H1 (cell line): ENCODE data around the gene RPS6KA2. TPM values are rescaled to one million over a fixed set of nuclear protein-coding genes. Genes with fewer than 3 reads are reported as not detected.

ENCODE experiments used
- CTCF ChIA-PET: fragments of 300-600 bp; sonication (Branson Sonifier 250); formaldehyde crosslinking; loops from one replicate; lab custom pipeline; 2021; ENCODE audit not compliant: partially characterized antibody; lab: Charles Lee
- POLR2A ChIA-PET: fragments of 300-600 bp; sonication (Branson Sonifier 250); formaldehyde crosslinking; loops from one replicate; lab custom pipeline; 2021; ENCODE audit warnings: inconsistent platforms; ENCODE audit not compliant: partially characterized antibody; lab: Charles Lee
- DNase-seq, 2 experiments: peaks; one replicate each; pipeline versions ENCODE4 v3.0.0 to v3.0.0-alpha.2; 2010 to 2022; ENCODE audit warnings: low spot score in 2 of 2, low read depth in 1 of 2, mixed read lengths in 1 of 2
- FAIRE-seq: peaks from 2 replicates; lab custom pipeline; 2011; peaks lifted over from hg19 to GRCh38; lab: Jason Lieb, UNC
- H2AFZ ChIP-seq: 2 replicates; pipeline ENCODE4 v1.8.1; 2012; ENCODE audit warnings: low read length, inconsistent platforms
- H2AK5ac ChIP-seq: 2 replicates; pipeline ENCODE4 v1.6.1; 2013; ENCODE audit warnings: low read depth, low read length
- H2BK120ac ChIP-seq: replicated peaks from 2 replicates; pipeline ENCODE3; 2013; ENCODE audit warnings: low read depth, low read length, inconsistent platforms
- H2BK12ac ChIP-seq: 2 replicates; pipeline ENCODE4 v1.6.1; 2013; ENCODE audit warnings: low read depth, low read length
- H2BK15ac ChIP-seq: 2 replicates; pipeline ENCODE4 v1.6.1; 2013; ENCODE audit warnings: low read length
- H2BK20ac ChIP-seq: 2 replicates; pipeline ENCODE4 v1.6.1; 2013; ENCODE audit warnings: low read length
- H2BK5ac ChIP-seq: 2 replicates; pipeline ENCODE4 v1.6.1; 2013; ENCODE audit warnings: low read depth, low read length
- H3K14ac ChIP-seq: 2 replicates; pipeline ENCODE4 v1.6.1; 2013; ENCODE audit warnings: inconsistent platforms; ENCODE audit not compliant: insufficient read length
- H3K18ac ChIP-seq: 2 replicates; pipeline ENCODE4 v1.6.1; 2013; ENCODE audit warnings: low read length; ENCODE audit errors: extremely low read depth
- H3K23ac ChIP-seq: 2 replicates; pipeline ENCODE4 v1.6.1; 2013; ENCODE audit warnings: inconsistent platforms; ENCODE audit not compliant: insufficient read length
- H3K23me2 ChIP-seq: 2 replicates; pipeline ENCODE4 v1.6.1; 2013; ENCODE audit warnings: low read depth, low read length
- H3K27ac ChIP-seq: 2 replicates; pipeline ENCODE4 v1.6.1; 2011; ENCODE audit warnings: low read depth, low read length, inconsistent platforms
- H3K27me3 ChIP-seq, 4 experiments: replicated peaks in 1 of 4; 1 replicate in 1 of 4; 2 replicates in 3 of 4; pipeline versions ENCODE4 v1.6.1 to v1.8.1; 2011 to 2013; ENCODE audit warnings: low read length in 3 of 4, mild to moderate bottlenecking in 3 of 4, inconsistent platforms in 2 of 4, mixed read lengths in 2 of 4, moderate library complexity in 1 of 4; ENCODE audit not compliant: control insufficient read depth in 3 of 4, insufficient read depth in 3 of 4; ENCODE audit errors: extremely low read depth in 1 of 4
- H3K36me3 ChIP-seq, 4 experiments: 2 replicates each; pipeline versions ENCODE4 v1.6.1 to v1.8.1; 2011 to 2013; ENCODE audit warnings: mild to moderate bottlenecking in 4 of 4, low read length in 3 of 4, moderate library complexity in 2 of 4, control low read depth in 1 of 4, inconsistent platforms in 1 of 4; ENCODE audit not compliant: insufficient read depth in 4 of 4, control insufficient read depth in 2 of 4
- H3K4ac ChIP-seq: replicated peaks from 2 replicates; pipeline ENCODE3; 2013; ENCODE audit warnings: low read length, low read depth, mixed read lengths, inconsistent platforms; ENCODE audit not compliant: insufficient read length
- H3K4me1 ChIP-seq, 4 experiments: replicated peaks in 1 of 4; 1 replicate in 1 of 4; 2 replicates in 3 of 4; pipeline versions ENCODE4 v1.6.1 to v1.8.1; 2011 to 2013; ENCODE audit warnings: low read length in 3 of 4, inconsistent platforms in 2 of 4, mixed read lengths in 1 of 4; ENCODE audit not compliant: insufficient read depth in 4 of 4, control insufficient read depth in 3 of 4
- H3K4me2 ChIP-seq, 2 experiments: 2 replicates each; pipeline versions ENCODE4 v1.6.1 to v1.8.1; 2011 to 2013; ENCODE audit warnings: low read depth in 2 of 2, low read length in 2 of 2, control low read depth in 1 of 2, inconsistent platforms in 1 of 2, mild to moderate bottlenecking in 1 of 2; ENCODE audit not compliant: insufficient read depth in 1 of 2
- H3K4me3 ChIP-seq, 4 experiments: fragments of 200-600, 300-600 bp in 1 of 4; sonication (generic), shearing (Covaris generic), sonication (Bioruptor Twin) in 1 of 4; 2 replicates each; pipeline versions ENCODE4 v1.5.1 to v1.8.1; 2011 to 2016; ENCODE audit warnings: low read length in 4 of 4, low read depth in 3 of 4, control low read depth in 2 of 4, inconsistent platforms in 2 of 4, mild to moderate bottlenecking in 2 of 4, mixed read lengths in 1 of 4, moderate library complexity in 1 of 4; ENCODE audit not compliant: insufficient read depth in 2 of 4; ENCODE audit errors: extremely low read depth in 1 of 4
- H3K56ac ChIP-seq: replicated peaks from 2 replicates; pipeline ENCODE3; 2013; ENCODE audit warnings: low read depth, mild to moderate bottlenecking, mixed read lengths, low read length, inconsistent platforms; ENCODE audit not compliant: insufficient read length
- H3K79me1 ChIP-seq: 2 replicates; pipeline ENCODE4 v1.6.1; 2013; ENCODE audit warnings: low read depth, low read length, control low read depth
- H3K79me2 ChIP-seq, 2 experiments: 2 replicates each; pipeline versions ENCODE4 v1.6.1 to v1.8.1; 2012 to 2013; ENCODE audit warnings: low read length in 2 of 2, mild to moderate bottlenecking in 2 of 2, inconsistent platforms in 1 of 2; ENCODE audit not compliant: insufficient read depth in 2 of 2, control insufficient read depth in 1 of 2
- H3K9ac ChIP-seq, 4 experiments: replicated peaks in 1 of 4; 1 replicate in 1 of 4; 2 replicates in 3 of 4; pipeline versions ENCODE4 v1.6.1 to v1.8.1; 2011 to 2013; ENCODE audit warnings: low read depth in 3 of 4, low read length in 3 of 4, control low read depth in 2 of 4, mild to moderate bottlenecking in 2 of 4, moderate library complexity in 2 of 4, inconsistent platforms in 1 of 4; ENCODE audit errors: extremely low read depth in 1 of 4
- H3K9me3 ChIP-seq, 2 experiments: 2 replicates each; pipeline versions ENCODE4 v1.6.1 to v1.8.1; 2012 to 2013; ENCODE audit warnings: mild to moderate bottlenecking in 2 of 2, moderate library complexity in 2 of 2, control low read depth in 1 of 2, inconsistent platforms in 1 of 2, low read depth in 1 of 2, low read length in 1 of 2, mixed read lengths in 1 of 2; ENCODE audit not compliant: insufficient read depth in 2 of 2
- H4K20me1 ChIP-seq, 2 experiments: replicated peaks in 1 of 2; 2 replicates each; pipeline versions ENCODE3 to v1.8.1; 2011 to 2013; ENCODE audit warnings: inconsistent platforms in 2 of 2, low read length in 2 of 2, mild to moderate bottlenecking in 1 of 2; ENCODE audit not compliant: insufficient read depth in 2 of 2, control insufficient read depth in 1 of 2
- H4K5ac ChIP-seq: 2 replicates; pipeline ENCODE4 v1.6.1; 2013; ENCODE audit warnings: low read length, low read depth, mixed read lengths, inconsistent platforms; ENCODE audit not compliant: insufficient read length
- H4K8ac ChIP-seq: 2 replicates; pipeline ENCODE4 v1.8.0; 2013; ENCODE audit warnings: mild to moderate bottlenecking, moderate library complexity, low read length, inconsistent platforms; ENCODE audit not compliant: insufficient read depth; ENCODE audit errors: extremely low read depth
- H4K91ac ChIP-seq: replicated peaks from 2 replicates; pipeline ENCODE3; 2013; ENCODE audit warnings: low read length, mixed read lengths, inconsistent platforms; ENCODE audit not compliant: insufficient read length
- BACH1 ChIP-seq: IDR thresholded peaks from 2 replicates; pipeline ENCODE4 v1.6.1; 2012; ENCODE audit warnings: low read length, improper control_type of control experiment
- CBX5 ChIP-seq: fragments of 300-800, 300-1000 bp; sonication (generic); IDR thresholded peaks from 2 replicates; pipeline ENCODE4 v1.7.1; 2016; ENCODE audit warnings: antibody characterized with exemption, low read length, low read depth
- CBX8 ChIP-seq: fragments of 300-800, 300-1000 bp; sonication (generic); IDR thresholded peaks from 2 replicates; pipeline ENCODE4 v1.7.1; 2016; ENCODE audit warnings: low read depth, low read length, borderline replicate concordance
- CEBPB ChIP-seq: IDR thresholded peaks from 2 replicates; pipeline ENCODE4 v1.6.1; 2012; ENCODE audit warnings: low read depth, low read length
- E2F6 ChIP-seq: IDR thresholded peaks from 2 replicates; pipeline ENCODE4 v1.6.1; 2012; ENCODE audit warnings: inconsistent platforms
- KDM4A ChIP-seq: IDR thresholded peaks from one replicate; pipeline ENCODE4 v1.7.1; 2012; ENCODE audit warnings: low read depth, mild to moderate bottlenecking, moderate library complexity, low read length, inconsistent platforms; ENCODE audit not compliant: severe bottlenecking
- KDM5A ChIP-seq: fragments of 200-600 bp; IDR thresholded peaks from 2 replicates; pipeline ENCODE4 v1.7.1; 2012; ENCODE audit warnings: mild to moderate bottlenecking, low read length, inconsistent platforms, mixed read lengths
- RXRA ChIP-seq: IDR thresholded peaks from 2 replicates; pipeline ENCODE4 v1.6.1; 2011; ENCODE audit warnings: low read depth, mild to moderate bottlenecking, low read length, moderate library complexity; ENCODE audit not compliant: insufficient read depth
- SIRT6 ChIP-seq: IDR thresholded peaks from one replicate; pipeline ENCODE4 v1.7.1; 2012; ENCODE audit warnings: low read length, inconsistent platforms
- TEAD4 ChIP-seq: IDR thresholded peaks from 2 replicates; pipeline ENCODE4 v1.6.1; 2012; ENCODE audit warnings: low read depth, low read length, inconsistent platforms, mixed read lengths
- ZNF274 ChIP-seq: IDR thresholded peaks from 2 replicates; pipeline ENCODE4 v1.7.0; 2012; ENCODE audit warnings: low read length, borderline replicate concordance; ENCODE audit errors: extremely low read depth
- WGBS, 2 experiments: shearing (Covaris generic) in 1 of 2; methylation state at CpG; one replicate each; pipeline versions ENCODE4 v1.1.6 to v1.1.7; 2013 to 2015; ENCODE audit warnings: low lambda C conversion rate in 2 of 2, mixed read lengths in 2 of 2, inconsistent platforms in 1 of 2, low coverage in 1 of 2, missing lambda C conversion rate in 1 of 2; ENCODE audit not compliant: insufficient replicate concordance in 2 of 2, insufficient coverage in 1 of 2, insufficient read length in 1 of 2; ENCODE audit errors: extremely low coverage in 1 of 2, missing lambda C conversion rate in 1 of 2; 5-methylcytosine and 5-hydroxymethylcytosine counted together
- polyA plus RNA-seq, 7 experiments: library from polyadenylated mRNA; depleted of rRNA in 3 of 7; stranded (reverse) in 5 of 7; unstranded in 2 of 7; fragments of >200 nt in 5 of 7; fragments of 200-250 nt in 2 of 7; gene quantifications; 1 replicate in 5 of 7; 2 replicates in 1 of 7; 4 replicates in 1 of 7; pipeline versions ENCODE4 v1.2.1 to v1.2.3, GENCODE V29; 2011 to 2013; ENCODE audit warnings: missing spikeins in 2 of 7, mixed read lengths in 2 of 7
- total RNA-seq: library from RNA; stranded (reverse); fragmentation: NEBNext Ultra II Directional; extraction: Animal tissue kit (Norgen Biotek cat#: 25700); gene quantifications from 2 replicates; pipeline ENCODE4 v1.2.1, GENCODE V29; 2021
- TF ChIP-seq, protein P1 (sequence below): IDR thresholded peaks from 2 replicates; pipeline ENCODE4 v1.6.1; 2012; ENCODE audit warnings: inconsistent platforms

Gene RPS6KA2
- total and polyA plus RNA-seq, 2 of the 8 experiments (the other 6 are each of a cell fraction or from before 2014, with no cell fraction given): 8.8 to 25.7 TPM

DNA sequence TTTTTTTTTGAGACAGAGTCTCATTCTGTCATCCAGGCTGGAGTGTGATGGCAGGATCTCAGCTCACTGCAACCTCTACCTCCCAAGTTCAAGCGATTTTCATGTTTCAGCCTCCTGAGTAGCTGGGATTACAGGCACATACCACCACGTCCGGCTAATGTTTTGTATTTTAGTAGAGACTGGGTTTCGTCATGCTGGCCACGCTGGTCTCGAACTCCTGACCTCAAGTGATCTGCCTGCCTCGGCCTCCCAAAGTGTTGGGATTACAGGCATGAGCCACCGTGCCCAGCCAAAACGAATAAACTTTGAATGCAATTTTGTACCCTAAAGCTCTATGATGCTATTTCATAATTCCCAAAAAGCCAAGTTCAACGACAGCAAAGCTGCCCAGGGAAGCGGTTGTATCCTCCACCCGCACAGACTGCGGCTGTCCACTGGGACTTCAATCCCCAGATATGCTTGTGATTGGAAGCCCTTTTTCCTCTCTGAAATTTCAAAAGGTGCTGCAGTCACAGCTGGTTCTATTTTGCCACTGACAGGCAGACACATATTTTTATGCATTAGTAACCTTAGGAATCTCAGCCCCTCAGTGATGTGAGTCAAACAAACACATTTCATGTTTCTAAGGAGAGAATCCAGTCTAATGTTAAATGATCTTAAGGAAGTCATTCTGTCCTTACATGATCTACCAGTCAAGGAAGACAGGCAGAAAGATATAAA lies 31.8 kb downstream of the RPS6KA2 start:
- Histone ChIP-seq H4K91ac (no peak overlapping the region), H3K79me1 (peaks cover 2% of the 10 kb centered on the region), H3K4ac (no peak overlapping the region), H3K4me3 (no peak overlapping the region), H2BK5ac (no peak overlapping the region), H2BK20ac (no peak overlapping the region), H3K4me2 (no peak overlapping the region), H3K9me3 (no peaks in the 10 kb centered on the region), H3K56ac (no peak overlapping the region), H3K79me2 (peaks cover 3 to 15% of the 10 kb centered on the region in 2 experiments; a peak in 2 of 4 replicates), H3K18ac (no peak overlapping the region), H4K8ac (no peak overlapping the region), H2BK120ac (no peak overlapping the region), H3K27ac (no peak overlapping the region), H3K9ac (no peak overlapping the region), H3K23me2 (no peaks in the 10 kb centered on the region), H3K4me1 (peaks cover 0 to 4% (median 0%) of the 10 kb centered on the region in 4 experiments; a peak in 5 of 7 replicates), H3K36me3 (no peaks in the 10 kb centered on the region), H2BK15ac (no peak overlapping the region), H2AFZ (no peak overlapping the region), H4K5ac (no peak overlapping the region), H3K27me3 (no peaks in the 10 kb centered on the region), H4K20me1 (peaks cover 0 to 15% of the 10 kb centered on the region in 2 experiments), H3K23ac (no peak overlapping the region), H2AK5ac (no peak overlapping the region), H2BK12ac (no peak overlapping the region), H3K14ac (no peak overlapping the region)
- TF ChIP-seq, protein P1, sequence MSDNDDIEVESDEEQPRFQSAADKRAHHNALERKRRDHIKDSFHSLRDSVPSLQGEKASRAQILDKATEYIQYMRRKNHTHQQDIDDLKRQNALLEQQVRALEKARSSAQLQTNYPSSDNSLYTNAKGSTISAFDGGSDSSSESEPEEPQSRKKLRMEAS: no peak
- TF ChIP-seq CBX8: no peak
- TF ChIP-seq TEAD4: no peak
- TF ChIP-seq KDM4A: no peak
- TF ChIP-seq E2F6: no peak
- TF ChIP-seq CEBPB: no peak
- TF ChIP-seq BACH1: no peak
- no peak for TF ChIP-seq CBX5
- TF ChIP-seq ZNF274: no peak
- TF ChIP-seq KDM5A: no peak
- TF ChIP-seq SIRT6: no peak
- TF ChIP-seq RXRA: no peak
- DNase-seq: no peak
- 88% methylated on average over 13 of the region's 13 CpGs; no CpG with 5 or more reads in 1 of the 2 experiments for WGBS, 2 experiments
- POLR2A ChIA-PET: interaction anchor here (0.6 to 1.0 kb wide), 2 partner anchors 11 to 44 kb away, joined by 3 read pairs; no protein-coding TSS in a partner anchor
- no peak for FAIRE-seq
- CTCF ChIA-PET: no interaction called here
